SH-SY5Y (cell line): ENCODE results near the gene AQP11.

Source experiments
- GATA2 ChIP-seq: IDR thresholded peaks from 2 replicates; pipeline ENCODE4 v1.6.1; 2011; ENCODE audit warnings: mild to moderate bottlenecking, low read depth, low read length
- GATA3 ChIP-seq: IDR thresholded peaks from 2 replicates; pipeline ENCODE4 v1.6.1; 2011; ENCODE audit warnings: low read depth, mild to moderate bottlenecking, low read length, moderate library complexity

DNA sequence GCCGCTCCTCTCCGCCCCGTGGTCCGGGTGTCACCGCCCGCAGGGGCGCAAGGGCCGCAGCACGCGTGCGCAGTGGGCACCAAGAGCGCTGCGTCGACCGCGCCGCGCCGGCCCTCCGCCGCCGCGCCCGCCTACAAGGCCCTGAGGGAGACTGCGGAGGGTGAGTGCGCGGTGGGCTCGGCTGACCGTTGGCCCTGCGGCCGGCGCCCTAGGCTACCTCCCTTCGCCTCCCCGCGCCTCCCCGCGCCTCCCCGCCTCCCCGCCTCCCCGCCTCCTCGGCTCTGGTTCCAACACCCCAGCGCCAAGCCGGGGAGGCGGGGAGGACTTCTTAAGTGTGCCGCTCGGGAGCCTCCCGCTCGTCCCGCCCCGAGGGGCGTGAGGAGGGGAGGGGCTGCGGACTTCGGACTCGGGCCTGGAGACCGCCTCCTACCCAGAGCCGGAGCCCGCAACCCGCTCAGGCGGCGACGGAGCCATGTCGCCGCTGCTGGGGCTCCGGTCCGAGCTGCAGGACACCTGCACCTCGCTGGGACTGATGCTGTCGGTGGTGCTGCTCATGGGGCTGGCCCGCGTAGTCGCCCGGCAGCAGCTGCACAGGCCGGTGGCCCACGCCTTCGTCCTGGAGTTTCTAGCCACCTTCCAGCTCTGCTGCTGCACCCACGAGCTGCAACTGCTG, at the start of gene AQP11:
- TF ChIP-seq GATA3 (no peak), GATA2 (no peak)
